MM.1S (cell line): ENCODE results near the gene TAF1B.

ENCODE experiments used
- DNase-seq: peaks from one replicate; pipeline ENCODE4 v3.0.0-alpha.2; 2015
- H2AFZ ChIP-seq: fragments of 300-600 bp; sonication (generic); 2 replicates; pipeline ENCODE4 v1.6.0; 2016; ENCODE audit warnings: antibody characterized with exemption, low read length
- H3F3A ChIP-seq: fragments of 300-600 bp; sonication (generic); 2 replicates; pipeline ENCODE4 v1.6.1; 2016; ENCODE audit warnings: mild to moderate bottlenecking, antibody characterized with exemption, low read length, moderate library complexity, mixed read lengths; ENCODE audit not compliant: insufficient read depth
- H3K27ac ChIP-seq: fragments of 300-600 bp; sonication (generic); 2 replicates; pipeline ENCODE4 v1.5.1; 2016; ENCODE audit warnings: mild to moderate bottlenecking, low read length
- H3K27me3 ChIP-seq: fragments of 300-600 bp; sonication (generic); replicated peaks from 2 replicates; pipeline ENCODE4 v1.6.0; 2016; ENCODE audit warnings: low read length; ENCODE audit not compliant: insufficient read depth
- H3K36me3 ChIP-seq: fragments of 300-600 bp; sonication (generic); replicated peaks from 2 replicates; pipeline ENCODE4 v1.6.1; 2016; ENCODE audit warnings: mild to moderate bottlenecking, low read length, mixed read lengths; ENCODE audit not compliant: insufficient read depth
- H3K4me1 ChIP-seq: fragments of 300-600 bp; sonication (generic); 2 replicates; pipeline ENCODE4 v1.6.1; 2016; ENCODE audit warnings: low read length, mixed read lengths
- H3K4me2 ChIP-seq: fragments of 300-600 bp; sonication (generic); 2 replicates; pipeline ENCODE4 v1.6.0; 2016; ENCODE audit warnings: low read depth, low read length
- H3K4me3 ChIP-seq: fragments of 300-600 bp; sonication (generic); 2 replicates; pipeline ENCODE4 v1.5.1; 2016; ENCODE audit warnings: low read length, mixed read lengths
- H3K79me2 ChIP-seq: fragments of 300-600 bp; sonication (generic); 2 replicates; pipeline ENCODE4 v1.6.1; 2016; ENCODE audit warnings: mixed run types, low read length, mixed read lengths
- H3K9ac ChIP-seq: fragments of 300-600 bp; sonication (generic); 2 replicates; pipeline ENCODE4 v1.6.1; 2016; ENCODE audit warnings: low read length, mixed read lengths
- H3K9me2 ChIP-seq: fragments of 300-600 bp; sonication (generic); replicated peaks from 2 replicates; pipeline ENCODE4 v1.6.1; 2016; ENCODE audit warnings: mild to moderate bottlenecking, low read length, mixed read lengths; ENCODE audit not compliant: insufficient read depth
- H3K9me3 ChIP-seq: fragments of 300-600 bp; sonication (generic); replicated peaks from 2 replicates; pipeline ENCODE4 v1.6.1; 2016; ENCODE audit warnings: mild to moderate bottlenecking, low read length, mixed read lengths; ENCODE audit not compliant: insufficient read depth
- H4K20me1 ChIP-seq: fragments of 300-600 bp; sonication (generic); 2 replicates; pipeline ENCODE4 v1.6.1; 2016; ENCODE audit warnings: mild to moderate bottlenecking, low read length, moderate library complexity, mixed read lengths; ENCODE audit not compliant: insufficient read depth
- EZH2 ChIP-seq: fragments of 300-600 bp; sonication (generic); optimal IDR thresholded peaks from 2 replicates; pipeline ENCODE3; 2017; ENCODE audit warnings: low read depth, mild to moderate bottlenecking, antibody characterized with exemption, low read length, mixed read lengths
- EZH2phosphoT487 ChIP-seq: fragments of 300-600 bp; sonication (generic); IDR thresholded peaks from 2 replicates; pipeline ENCODE4 v1.6.1; 2018; ENCODE audit warnings: antibody characterized with exemption, low read length
- TF ChIP-seq, protein P1 (sequence below): fragments of 300-600 bp; sonication (generic); IDR thresholded peaks from 2 replicates; pipeline ENCODE4 v1.5.1; 2016; ENCODE audit warnings: antibody characterized with exemption, low read length, mixed read lengths

TAF1B gene

DNA sequence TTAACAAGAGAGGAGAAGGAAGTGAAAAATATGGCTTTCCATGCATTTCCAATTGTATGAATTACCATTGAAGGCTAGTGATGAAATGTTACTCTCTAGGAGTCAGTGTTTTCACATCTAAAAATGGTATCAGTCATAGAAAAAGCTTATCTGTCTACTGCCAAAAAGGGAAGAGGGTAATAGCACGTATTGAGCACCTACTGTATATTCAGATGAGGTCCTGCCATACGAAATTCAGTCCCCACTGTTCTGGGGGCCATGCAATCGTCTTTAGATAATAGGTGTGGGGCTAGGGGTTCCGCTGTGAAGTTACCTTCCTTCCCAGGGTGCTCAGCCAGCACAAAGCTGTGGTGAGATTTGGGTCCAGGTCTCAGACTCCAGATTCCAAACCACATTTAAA, 94.0 kb downstream of the TAF1B start:
- no peaks in the 10 kb centered on the region for H4K20me1 ChIP-seq
- H3K27me3 ChIP-seq = no peaks in the 10 kb centered on the region
- no peak for DNase-seq

DNA sequence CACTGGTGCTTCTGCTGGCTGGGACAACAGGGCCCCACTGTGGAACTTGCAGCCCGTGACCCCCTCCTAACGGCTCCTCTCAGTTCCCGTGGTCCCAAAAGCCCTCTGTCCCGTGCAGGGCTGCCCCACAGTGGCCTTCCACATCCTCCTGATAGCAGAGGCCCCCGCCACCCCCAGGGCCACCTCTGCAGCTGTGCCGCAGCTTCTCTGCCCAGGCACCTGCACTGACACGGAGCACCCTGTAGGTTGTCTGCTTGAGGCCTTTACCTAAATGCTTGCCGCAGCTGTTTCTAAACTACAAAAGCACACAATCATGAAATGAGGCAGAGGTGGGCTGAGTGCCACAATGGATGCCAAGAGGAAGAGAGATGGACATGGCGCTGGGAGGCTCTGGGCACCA, 94.7 kb downstream of the TAF1B start:
- TF ChIP-seq EZH2 = no peak
- TF ChIP-seq EZH2phosphoT487 = no peak
- TF ChIP-seq, protein P1, sequence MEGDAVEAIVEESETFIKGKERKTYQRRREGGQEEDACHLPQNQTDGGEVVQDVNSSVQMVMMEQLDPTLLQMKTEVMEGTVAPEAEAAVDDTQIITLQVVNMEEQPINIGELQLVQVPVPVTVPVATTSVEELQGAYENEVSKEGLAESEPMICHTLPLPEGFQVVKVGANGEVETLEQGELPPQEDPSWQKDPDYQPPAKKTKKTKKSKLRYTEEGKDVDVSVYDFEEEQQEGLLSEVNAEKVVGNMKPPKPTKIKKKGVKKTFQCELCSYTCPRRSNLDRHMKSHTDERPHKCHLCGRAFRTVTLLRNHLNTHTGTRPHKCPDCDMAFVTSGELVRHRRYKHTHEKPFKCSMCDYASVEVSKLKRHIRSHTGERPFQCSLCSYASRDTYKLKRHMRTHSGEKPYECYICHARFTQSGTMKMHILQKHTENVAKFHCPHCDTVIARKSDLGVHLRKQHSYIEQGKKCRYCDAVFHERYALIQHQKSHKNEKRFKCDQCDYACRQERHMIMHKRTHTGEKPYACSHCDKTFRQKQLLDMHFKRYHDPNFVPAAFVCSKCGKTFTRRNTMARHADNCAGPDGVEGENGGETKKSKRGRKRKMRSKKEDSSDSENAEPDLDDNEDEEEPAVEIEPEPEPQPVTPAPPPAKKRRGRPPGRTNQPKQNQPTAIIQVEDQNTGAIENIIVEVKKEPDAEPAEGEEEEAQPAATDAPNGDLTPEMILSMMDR = no peak
- no peak overlapping the region for H3K4me3 ChIP-seq
- no peaks in the 10 kb centered on the region for H3K36me3 ChIP-seq
- no peaks in the 10 kb centered on the region for H3K9me2 ChIP-seq
- no peak overlapping the region for H3K27ac ChIP-seq
- H3F3A ChIP-seq = no peaks in the 10 kb centered on the region
- no peaks in the 10 kb centered on the region for H3K4me1 ChIP-seq
- no peak overlapping the region for H3K9ac ChIP-seq
- H3K79me2 ChIP-seq = no peaks in the 10 kb centered on the region
- DNase-seq = no peak
- H3K4me2 ChIP-seq = no peak overlapping the region
- no peak overlapping the region for H2AFZ ChIP-seq
- H3K9me3 ChIP-seq = no peaks in the 10 kb centered on the region
- H4K20me1 ChIP-seq = no peaks in the 10 kb centered on the region
- no peaks in the 10 kb centered on the region for H3K27me3 ChIP-seq

More for the DNA sequence above, 94.0 kb downstream of the TAF1B start:
- Histone ChIP-seq H3K9ac (no peak overlapping the region), H3F3A (no peaks in the 10 kb centered on the region), H3K9me2 (no peaks in the 10 kb centered on the region), H3K27ac (no peak overlapping the region), H3K36me3 (no peaks in the 10 kb centered on the region), H3K4me2 (no peak overlapping the region), H3K79me2 (no peaks in the 10 kb centered on the region), H3K4me1 (no peaks in the 10 kb centered on the region), H3K9me3 (no peaks in the 10 kb centered on the region), H3K4me3 (no peak overlapping the region), H2AFZ (no peak overlapping the region)
- TF ChIP-seq, protein P1 = no peak
- no peak for TF ChIP-seq EZH2phosphoT487
- TF ChIP-seq EZH2 = no peak

DNA sequence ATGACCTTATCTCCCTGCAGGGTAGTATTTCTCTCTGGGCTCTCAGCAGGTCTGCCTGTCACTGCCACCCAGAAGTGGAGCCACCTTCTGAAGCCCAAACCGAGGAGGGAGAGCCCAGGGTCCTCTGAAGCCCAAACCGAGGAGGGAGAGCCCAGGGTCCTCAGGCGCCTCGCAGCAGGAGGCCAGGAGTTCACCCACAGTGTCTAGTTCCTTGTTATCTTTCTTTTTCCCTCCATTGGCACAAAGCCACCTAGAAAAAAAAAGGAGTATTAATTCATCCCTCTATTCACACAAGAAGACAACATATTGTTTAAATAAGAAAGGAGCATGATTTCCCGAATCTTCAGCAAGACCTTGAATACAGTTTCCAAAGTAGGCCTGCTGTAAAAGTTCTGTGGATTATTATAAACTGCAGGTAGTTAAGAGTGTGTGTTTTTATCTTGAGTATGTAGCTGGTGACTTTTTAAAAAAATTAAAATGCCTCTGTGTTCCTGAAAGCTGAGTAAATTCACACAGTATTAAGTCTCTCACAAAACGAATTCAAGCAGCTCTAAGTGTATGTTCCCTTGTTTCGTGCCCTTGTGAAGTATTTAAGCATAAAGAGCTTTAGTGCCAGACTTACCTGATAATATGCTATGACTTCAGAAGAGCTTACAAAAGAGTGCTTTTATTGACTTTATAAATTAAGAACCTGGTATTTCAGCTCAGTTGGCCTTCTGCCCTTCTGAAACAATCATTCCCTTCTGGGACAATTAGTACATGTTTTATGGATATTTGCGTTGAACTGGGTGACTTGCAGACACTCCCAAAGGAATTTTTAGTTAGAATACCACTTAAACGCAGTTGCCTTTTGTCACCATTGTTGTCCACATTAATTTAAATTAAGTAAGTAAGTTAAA, 96.6 kb downstream of the TAF1B start:
- Histone ChIP-seq H3K27ac (no peak overlapping the region), H3K9me2 (no peaks in the 10 kb centered on the region), H3K4me2 (no peak overlapping the region), H3K79me2 (no peaks in the 10 kb centered on the region), H3K4me3 (no peak overlapping the region), H3K4me1 (no peaks in the 10 kb centered on the region), H3F3A (no peaks in the 10 kb centered on the region), H3K9me3 (no peaks in the 10 kb centered on the region), H4K20me1 (no peaks in the 10 kb centered on the region), H3K9ac (no peak overlapping the region), H3K36me3 (no peaks in the 10 kb centered on the region), H2AFZ (no peak overlapping the region), H3K27me3 (no peaks in the 10 kb centered on the region)
- TF ChIP-seq EZH2 (no peak), EZH2phosphoT487 (no peak)
- TF ChIP-seq, protein P1 = no peak
- no peak for DNase-seq
